Heart left ventricle (tissue), 13 donors: ENCODE measurements around the gene SCFD2.

Experiments
- CTCF ChIP-seq, 12 donors: fragments of 200-600 bp; sonication (generic) in 4 of 12; IDR thresholded peaks; one replicate each; pipeline versions ENCODE4 v1.5.0 to v1.8.0; 2018 to 2022; ENCODE audit warnings: antibody characterized with exemption in 12 of 12, mild to moderate bottlenecking in 5 of 12
- POLR2A ChIP-seq, 2 donors: fragments of 450-650 bp; IDR thresholded peaks; one replicate each; pipeline ENCODE4 v1.6.1; 2017; ENCODE audit warnings: antibody characterized with exemption in 2 of 2, mild to moderate bottlenecking in 2 of 2, moderate library complexity in 2 of 2
- donor health status: ischemic (EF 13 %, LVEDD 7.1; RV severe dilation, severe dysfunction).
- donor health status: DM: no; HTN: yes; CAD: no.
- donor health status: DM: no; HTN: no; CAD: no.
- donor health status: ischemic (EF 25% LVEDD 6.9; RV normal size, moderate dysfunction).
- donor health status: ischemic (EF 25% LVEDD 5.7; RV mildly dilated, moderate dysfunction).
- donor health status: ischemic (EF 35%, LVEDD 5.7; RV mildly dilated, moderate dysfunction).
- donor health status: nonischemic (EF 11% LVEDD 7.7; RV severe dilation, severe dysfunction).
- donor health status: DM: yes; HTN: yes; CAD: no.
- donor health status: PGD.
- donor health status: ischemic (EF 29% LVEDD 5.4; RV normal size, mild dysfunction).
- donor health status: nonischemic (EF 23%, LVEDD 6.1; RV moderate dilation, normal function).

GRCh38 chr4:53192496-53192895, 173.4 kb downstream of the SCFD2 start:
- TF ChIP-seq POLR2A (IDR thresholded peaks at IDR 0.05) = no peak
- no peak for TF ChIP-seq CTCF (IDR thresholded peaks at IDR 0.05)
